HEK293 (cell line): ENCODE results near the gene NME1.
"Not testable (repeated sequence)": the region's sequence is repeated elsewhere in the genome, so short reads cannot be mapped to it uniquely, and the experiment has no call there.

Experiments
- CTCF ChIA-PET: fragments of 350-600 bp; formaldehyde crosslinking; extraction: SDS; loops from one replicate; lab custom pipeline; 2021; ENCODE audit warnings: antibody characterized with exemption; lab: Yijun Ruan, JAX
- POLR2A ChIA-PET: fragments of 300-600 bp; formaldehyde crosslinking; extraction: SDS; loops from one replicate; lab custom pipeline; 2020; ENCODE audit warnings: antibody characterized with exemption, inconsistent platforms; lab: Yijun Ruan, JAX
- H3K27ac ChIP-seq: fragments of 200-500 bp; sonication (Bioruptor generic); 2 replicates; pipeline ENCODE4 v1.5.1; 2014; ENCODE audit warnings: low read depth, low read length, control low read depth, inconsistent platforms; ENCODE audit errors: extremely low read depth
- H3K36me3 ChIP-seq, 2 experiments: fragments of 200-500 bp in 1 of 2; sonication (Bioruptor generic) in 1 of 2; 1 replicate in 1 of 2; 2 replicates in 1 of 2; pipeline ENCODE4 v1.5.1; 2014 to 2017; ENCODE audit warnings: inconsistent platforms in 2 of 2, low read length in 2 of 2; ENCODE audit not compliant: control insufficient read depth in 2 of 2, insufficient read depth in 1 of 2
- H3K4me1 ChIP-seq: fragments of 200-500 bp; sonication (Bioruptor generic); 2 replicates; pipeline ENCODE4 v1.5.1; 2014; ENCODE audit warnings: mild to moderate bottlenecking, low read length, inconsistent platforms; ENCODE audit not compliant: control insufficient read depth, insufficient read depth
- H3K4me3 ChIP-seq: 2 replicates; pipeline ENCODE4 v1.5.1; 2011; ENCODE audit warnings: low read depth, mild to moderate bottlenecking, control low read depth, low read length, moderate library complexity
- H3K9me3 ChIP-seq: fragments of 200-500 bp; sonication (Bioruptor generic); 2 replicates; pipeline ENCODE4 v1.5.1; 2014; ENCODE audit warnings: low read depth, low read length, inconsistent platforms; ENCODE audit not compliant: control insufficient read depth, insufficient read depth
- GFI1B ChIP-seq: fragments of 450-650 bp; formaldehyde crosslinking; IDR thresholded peaks from 2 replicates; pipeline ENCODE4 v1.5.1; 2016; ENCODE audit warnings: missing biosample characterization, missing genetic modification characterization
- HOXA7 ChIP-seq: sonication (generic); formaldehyde crosslinking; IDR thresholded peaks from 2 replicates; pipeline ENCODE4 v1.8.1; 2022; ENCODE audit warnings: missing genetic modification reagents, borderline replicate concordance
- OSR2 ChIP-seq: fragments of 450-650 bp; formaldehyde crosslinking; IDR thresholded peaks from 2 replicates; pipeline ENCODE4 v1.5.1; 2016; ENCODE audit warnings: missing biosample characterization, missing genetic modification characterization
- PRDM1 ChIP-seq: fragments of 450-650 bp; formaldehyde crosslinking; IDR thresholded peaks from 2 replicates; pipeline ENCODE4; 2016; ENCODE audit warnings: missing biosample characterization, missing genetic modification characterization
- SP7 ChIP-seq: fragments of 450-650 bp; formaldehyde crosslinking; IDR thresholded peaks from 2 replicates; pipeline ENCODE4 v1.5.1; 2016; ENCODE audit warnings: missing biosample characterization, missing genetic modification characterization
- TCF7L2 ChIP-seq: IDR thresholded peaks from 2 replicates; pipeline ENCODE4 v1.6.1; 2011; ENCODE audit warnings: low read depth, mild to moderate bottlenecking, inconsistent platforms, low read length, moderate library complexity, borderline replicate concordance
- TRIM28 ChIP-seq: IDR thresholded peaks from 2 replicates; pipeline ENCODE4 v1.6.1; 2011; ENCODE audit warnings: low read length, control low read depth, borderline replicate concordance
- ZNF184 ChIP-seq: fragments of 450-650 bp; IDR thresholded peaks from 2 replicates; pipeline ENCODE4 v1.5.1; 2018; ENCODE audit warnings: missing biosample characterization, mild to moderate bottlenecking, missing genetic modification characterization
- ZNF335 ChIP-seq: fragments of 450-650 bp; formaldehyde crosslinking; conservative IDR thresholded peaks from 2 replicates; pipeline ENCODE4 v1.5.1; 2016; ENCODE audit warnings: missing biosample characterization, missing genetic modification characterization
- ZNF366 ChIP-seq: fragments of 450-650 bp; formaldehyde crosslinking; conservative IDR thresholded peaks from 2 replicates; pipeline ENCODE4 v1.5.1; 2016; ENCODE audit warnings: missing biosample characterization, missing genetic modification characterization
- ZNF621 ChIP-seq: fragments of 450-650 bp; formaldehyde crosslinking; IDR thresholded peaks from 2 replicates; pipeline ENCODE4 v1.5.1; 2017; ENCODE audit warnings: missing biosample characterization, missing genetic modification characterization
- ZNF677 ChIP-seq: fragments of 450-650 bp; IDR thresholded peaks from 2 replicates; pipeline ENCODE4 v1.5.0; 2018; ENCODE audit warnings: missing biosample characterization, mild to moderate bottlenecking, missing genetic modification characterization, moderate library complexity
- TF ChIP-seq, protein P1 (sequence below): fragments of 450-650 bp; formaldehyde crosslinking; IDR thresholded peaks from 2 replicates; pipeline ENCODE4 v1.5.1; 2017; ENCODE audit warnings: missing biosample characterization, missing genetic modification characterization
- TF ChIP-seq, protein P2 (sequence below): fragments of 450-650 bp; formaldehyde crosslinking; IDR thresholded peaks from 2 replicates; pipeline ENCODE4 v1.5.1; 2017; ENCODE audit warnings: missing biosample characterization, missing genetic modification characterization
- TF ChIP-seq, protein P3 (sequence below): fragments of 450-650 bp; formaldehyde crosslinking; IDR thresholded peaks from 2 replicates; pipeline ENCODE4 v1.5.1; 2016; ENCODE audit warnings: missing biosample characterization, missing genetic modification characterization
- TF ChIP-seq, protein P4 (sequence below): fragments of 450-650 bp; formaldehyde crosslinking; IDR thresholded peaks from 2 replicates; pipeline ENCODE4; 2016; ENCODE audit warnings: missing biosample characterization, missing genetic modification characterization

Gene NME1

DNA sequence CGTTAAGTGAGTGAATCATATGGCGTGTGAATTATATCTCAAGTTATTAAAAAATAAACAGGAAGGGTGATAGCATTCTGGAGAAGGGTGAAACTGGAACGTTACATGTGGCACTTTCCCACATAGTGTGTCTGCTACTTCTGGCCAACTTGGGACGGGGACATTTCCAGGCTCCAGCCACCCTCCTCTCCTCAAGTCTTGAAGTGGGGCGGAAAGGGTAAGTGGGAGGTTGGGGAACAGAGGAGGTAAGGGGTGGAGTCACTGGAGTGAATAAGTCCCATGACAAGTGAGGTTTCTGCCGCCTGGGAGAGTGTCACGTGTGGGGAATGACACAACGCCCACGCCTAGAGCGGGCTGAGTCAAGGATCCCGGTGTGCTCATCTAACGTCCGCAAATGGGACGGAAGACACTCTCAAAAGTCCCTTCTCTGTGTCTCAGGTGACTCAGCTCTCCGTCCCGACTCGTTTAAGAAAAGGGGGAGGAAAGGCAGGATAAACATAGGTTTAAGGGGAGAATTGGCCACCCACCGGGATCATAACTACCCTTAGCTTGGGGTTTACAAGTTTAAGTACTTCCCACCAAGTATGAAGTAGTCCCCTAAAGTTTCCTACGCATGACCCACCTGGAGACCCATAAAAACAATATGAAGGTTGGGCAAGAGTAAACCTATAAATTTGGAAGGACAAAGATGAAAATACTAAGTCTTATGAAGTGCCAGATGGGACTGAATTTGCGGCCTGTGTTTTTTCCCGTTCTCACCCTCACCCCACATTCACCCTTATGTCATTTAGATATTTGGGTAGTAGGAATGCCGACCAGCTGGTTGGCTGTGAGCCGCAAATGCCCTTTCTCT is 31.5 kb upstream of the NME1 start (continued):
- TF ChIP-seq HOXA7 (CRISPR knock-in tag) (no peak), TCF7L2 (no peak), ZNF677 (tag by site-specific recombination) (no peak), ZNF621 (no peak), ZNF184 (tag by site-specific recombination) (no peak; the same call in 1 of the 2 replicates), OSR2 (tag by site-specific recombination) (no peak), GFI1B (tag by site-specific recombination) (no peak), TRIM28 (0 out of 2 replicates have a peak, but pooled peaks have one; percentile 6)
- TF ChIP-seq, protein P1, sequence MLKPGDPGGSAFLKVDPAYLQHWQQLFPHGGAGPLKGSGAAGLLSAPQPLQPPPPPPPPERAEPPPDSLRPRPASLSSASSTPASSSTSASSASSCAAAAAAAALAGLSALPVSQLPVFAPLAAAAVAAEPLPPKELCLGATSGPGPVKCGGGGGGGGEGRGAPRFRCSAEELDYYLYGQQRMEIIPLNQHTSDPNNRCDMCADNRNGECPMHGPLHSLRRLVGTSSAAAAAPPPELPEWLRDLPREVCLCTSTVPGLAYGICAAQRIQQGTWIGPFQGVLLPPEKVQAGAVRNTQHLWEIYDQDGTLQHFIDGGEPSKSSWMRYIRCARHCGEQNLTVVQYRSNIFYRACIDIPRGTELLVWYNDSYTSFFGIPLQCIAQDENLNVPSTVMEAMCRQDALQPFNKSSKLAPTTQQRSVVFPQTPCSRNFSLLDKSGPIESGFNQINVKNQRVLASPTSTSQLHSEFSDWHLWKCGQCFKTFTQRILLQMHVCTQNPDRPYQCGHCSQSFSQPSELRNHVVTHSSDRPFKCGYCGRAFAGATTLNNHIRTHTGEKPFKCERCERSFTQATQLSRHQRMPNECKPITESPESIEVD = no peak; the same call in none of the 2 replicates
- TF ChIP-seq, protein P2, sequence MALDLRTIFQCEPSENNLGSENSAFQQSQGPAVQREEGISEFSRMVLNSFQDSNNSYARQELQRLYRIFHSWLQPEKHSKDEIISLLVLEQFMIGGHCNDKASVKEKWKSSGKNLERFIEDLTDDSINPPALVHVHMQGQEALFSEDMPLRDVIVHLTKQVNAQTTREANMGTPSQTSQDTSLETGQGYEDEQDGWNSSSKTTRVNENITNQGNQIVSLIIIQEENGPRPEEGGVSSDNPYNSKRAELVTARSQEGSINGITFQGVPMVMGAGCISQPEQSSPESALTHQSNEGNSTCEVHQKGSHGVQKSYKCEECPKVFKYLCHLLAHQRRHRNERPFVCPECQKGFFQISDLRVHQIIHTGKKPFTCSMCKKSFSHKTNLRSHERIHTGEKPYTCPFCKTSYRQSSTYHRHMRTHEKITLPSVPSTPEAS (tag by site-specific recombination) = no peak

DNA sequence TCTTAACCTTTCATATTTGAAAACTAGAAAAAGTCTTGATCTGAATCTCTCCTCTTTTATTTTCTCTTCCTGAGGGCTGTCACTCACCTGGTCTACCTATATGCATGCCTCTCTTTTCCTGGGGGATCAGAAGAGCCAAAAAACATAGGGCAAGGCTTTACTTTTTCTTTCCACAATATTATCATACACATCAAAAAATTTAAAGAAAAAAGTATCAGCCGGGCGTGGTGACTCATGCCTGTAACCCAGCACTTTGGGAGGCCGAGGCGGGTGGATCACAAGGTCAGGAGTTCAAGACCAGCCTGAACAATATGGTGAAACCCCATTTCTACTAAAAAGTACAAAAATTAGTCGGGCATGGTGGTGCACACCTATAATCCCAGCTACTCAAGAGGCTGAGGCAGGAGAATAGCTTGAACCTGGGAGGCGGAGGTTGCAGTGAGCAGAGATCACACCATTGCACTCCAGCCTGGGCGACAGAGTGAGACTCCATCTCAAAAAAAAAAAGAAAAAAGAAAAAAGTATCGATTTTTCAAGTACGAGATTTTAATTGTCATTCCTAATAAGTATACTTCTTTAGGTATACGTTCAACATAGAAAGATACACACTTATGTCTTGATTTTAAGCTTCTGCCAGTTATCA is 30.8 kb upstream of the NME1 start:
- Histone ChIP-seq H3K4me1 (peaks cover 14% of the 10 kb centered on the region), H3K27ac (peak overlapping the region; percentile 95; the same call in 1 of the 2 replicates)
- ChIA-PET POLR2A (interaction anchor here (1.8 to 2.7 kb wide), 2 partner anchors 31 to 139 kb away, joined by 5 to 23 read pairs; partner anchors contain the start of gene NME1), CTCF (interaction anchor here (0.6 to 1.7 kb wide), 5 partner anchors 31 to 1430 kb away, joined by 3 to 9 read pairs (median 5); partner anchors contain the start of gene NME1)
- not testable (repeated sequence) for H3K4me3 ChIP-seq, H3K9me3 ChIP-seq, H3K36me3 ChIP-seq
- TF ChIP-seq ZNF335 (peak; percentile 47; the same call in 1 of the 2 replicates), PRDM1 (peak; percentile 18)
- TF ChIP-seq, protein P3, sequence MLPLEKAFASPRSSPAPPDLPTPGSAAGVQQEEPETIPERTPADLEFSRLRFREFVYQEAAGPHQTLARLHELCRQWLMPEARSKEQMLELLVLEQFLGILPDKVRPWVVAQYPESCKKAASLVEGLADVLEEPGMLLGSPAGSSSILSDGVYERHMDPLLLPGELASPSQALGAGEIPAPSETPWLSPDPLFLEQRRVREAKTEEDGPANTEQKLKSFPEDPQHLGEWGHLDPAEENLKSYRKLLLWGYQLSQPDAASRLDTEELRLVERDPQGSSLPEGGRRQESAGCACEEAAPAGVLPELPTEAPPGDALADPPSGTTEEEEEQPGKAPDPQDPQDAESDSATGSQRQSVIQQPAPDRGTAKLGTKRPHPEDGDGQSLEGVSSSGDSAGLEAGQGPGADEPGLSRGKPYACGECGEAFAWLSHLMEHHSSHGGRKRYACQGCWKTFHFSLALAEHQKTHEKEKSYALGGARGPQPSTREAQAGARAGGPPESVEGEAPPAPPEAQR = 0 out of 2 replicates have a peak, but pooled peaks have one; percentile 30

DNA sequence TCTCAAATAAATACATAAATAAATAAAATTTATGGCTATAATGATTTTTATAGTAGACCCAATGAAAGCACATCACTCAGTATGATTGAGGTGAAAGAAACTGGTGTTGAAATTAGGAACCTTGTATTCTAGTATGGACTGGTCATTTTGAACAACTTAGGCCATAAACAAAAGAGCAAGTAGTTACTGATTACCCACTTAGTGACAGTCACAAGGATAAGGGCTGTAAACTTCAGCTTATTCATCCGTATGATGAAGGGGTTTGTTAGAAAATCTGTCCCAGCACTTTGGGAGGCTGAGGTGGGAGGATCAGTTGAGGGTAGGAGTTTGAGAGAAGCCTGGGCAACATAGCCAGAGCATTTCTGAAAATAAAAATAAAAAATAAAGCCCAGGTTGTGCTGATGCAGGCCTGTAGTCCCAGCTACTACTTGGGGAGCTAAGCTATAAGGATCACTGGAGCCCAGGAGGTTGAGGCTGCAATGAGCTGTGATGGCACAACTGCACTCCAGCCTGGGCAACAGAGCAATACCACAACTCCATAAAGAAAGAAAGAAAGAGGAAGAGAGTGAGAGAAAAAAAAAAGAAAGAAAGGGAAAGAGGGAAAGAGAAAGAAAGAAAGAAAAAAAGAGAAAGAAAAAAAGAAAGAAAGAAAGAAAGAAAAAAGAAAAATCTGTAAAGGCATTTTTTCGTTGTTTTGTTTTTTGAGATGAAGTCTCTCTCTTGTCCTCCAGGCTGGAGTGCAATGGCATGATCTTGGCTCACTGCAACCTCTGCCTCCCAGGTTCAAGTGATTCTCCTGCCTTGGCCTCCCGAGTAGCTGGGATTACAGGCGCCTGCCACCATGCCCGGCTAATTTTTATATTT is 28.5 kb upstream of the NME1 start:
- Histone ChIP-seq H3K36me3 (no peaks in the 10 kb centered on the region), H3K27ac (no peak overlapping the region), H3K9me3 (no peaks in the 10 kb centered on the region), H3K4me3 (no peak overlapping the region), H3K4me1 (no peaks in the 10 kb centered on the region)
- peak; percentile 91 for TF ChIP-seq ZNF366 (tag by site-specific recombination)
- peak; percentile 67; the same call in 1 of the 2 replicates for TF ChIP-seq SP7 (tag by site-specific recombination)
- TF ChIP-seq, protein P4, sequence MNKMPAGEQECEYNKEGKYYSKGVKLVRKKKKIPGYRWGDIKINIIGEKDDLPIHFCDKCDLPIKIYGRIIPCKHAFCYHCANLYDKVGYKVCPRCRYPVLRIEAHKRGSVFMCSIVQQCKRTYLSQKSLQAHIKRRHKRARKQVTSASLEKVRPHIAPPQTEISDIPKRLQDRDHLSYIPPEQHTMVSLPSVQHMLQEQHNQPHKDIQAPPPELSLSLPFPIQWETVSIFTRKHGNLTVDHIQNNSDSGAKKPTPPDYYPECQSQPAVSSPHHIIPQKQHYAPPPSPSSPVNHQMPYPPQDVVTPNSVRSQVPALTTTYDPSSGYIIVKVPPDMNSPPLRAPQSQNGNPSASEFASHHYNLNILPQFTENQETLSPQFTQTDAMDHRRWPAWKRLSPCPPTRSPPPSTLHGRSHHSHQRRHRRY (tag by site-specific recombination) = no peak
- TF ChIP-seq PRDM1 = peak; percentile 94
- ChIA-PET POLR2A (no interaction called here), CTCF (interaction anchor here (0.5 to 1.2 kb wide), 3 partner anchors 14 to 1157 kb away, joined by 3 to 4 read pairs (median 4); no protein-coding TSS in a partner anchor)
